Muscle of arm (tissue), 12 donors: ENCODE data around the gene CTBP2. TPM values are rescaled to one million over a fixed set of nuclear protein-coding genes. Genes with fewer than 3 reads are reported as not detected.
A peak's percentile ranks its signal among the peaks of the same experiment; 100 is the strongest.
"Not testable (repeated sequence)": the region's sequence is repeated elsewhere in the genome, so short reads cannot be mapped to it uniquely, and the experiment has no call there.

Experiments
- DNase-seq: peaks from one replicate; pipeline ENCODE4 v3.0.0-alpha.2; 2013
- polyA plus RNA-seq, 12 donors: library from polyadenylated mRNA; unstranded; fragments of 120-200 nt; gene quantifications; one replicate each; pipeline ENCODE4 v1.2.1, GENCODE V29; 2013; ENCODE audit not compliant: insufficient read length in 12 of 12

CTBP2 gene
- polyA plus RNA-seq, 12 donors = 32.7 to 52.8 (median 37.6) TPM; not detected in 1

DNA sequence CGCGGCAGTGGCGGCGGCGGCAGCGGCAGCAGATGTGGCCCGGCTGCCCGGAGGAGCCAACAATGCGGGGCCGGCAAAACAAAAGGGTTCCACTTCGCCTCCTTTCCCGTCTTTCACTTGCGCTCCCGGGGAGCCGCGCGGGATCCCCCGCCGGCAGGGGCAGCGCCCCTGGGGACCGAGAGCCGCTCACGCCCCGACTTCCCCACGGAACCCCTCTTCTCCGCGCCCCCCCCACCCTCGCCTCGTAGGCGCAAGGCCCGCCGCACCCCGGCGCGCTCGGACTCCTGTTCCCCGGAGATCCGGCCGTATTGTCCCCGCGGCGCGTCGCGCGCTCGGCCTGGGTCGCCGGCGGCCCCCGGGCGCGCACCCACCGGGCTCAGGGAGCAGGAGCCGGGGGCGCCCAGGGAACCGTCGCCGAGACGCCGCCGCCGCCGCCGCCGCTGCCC is 854 bp downstream of the CTBP2 start:
- DNase-seq = no peak

DNA sequence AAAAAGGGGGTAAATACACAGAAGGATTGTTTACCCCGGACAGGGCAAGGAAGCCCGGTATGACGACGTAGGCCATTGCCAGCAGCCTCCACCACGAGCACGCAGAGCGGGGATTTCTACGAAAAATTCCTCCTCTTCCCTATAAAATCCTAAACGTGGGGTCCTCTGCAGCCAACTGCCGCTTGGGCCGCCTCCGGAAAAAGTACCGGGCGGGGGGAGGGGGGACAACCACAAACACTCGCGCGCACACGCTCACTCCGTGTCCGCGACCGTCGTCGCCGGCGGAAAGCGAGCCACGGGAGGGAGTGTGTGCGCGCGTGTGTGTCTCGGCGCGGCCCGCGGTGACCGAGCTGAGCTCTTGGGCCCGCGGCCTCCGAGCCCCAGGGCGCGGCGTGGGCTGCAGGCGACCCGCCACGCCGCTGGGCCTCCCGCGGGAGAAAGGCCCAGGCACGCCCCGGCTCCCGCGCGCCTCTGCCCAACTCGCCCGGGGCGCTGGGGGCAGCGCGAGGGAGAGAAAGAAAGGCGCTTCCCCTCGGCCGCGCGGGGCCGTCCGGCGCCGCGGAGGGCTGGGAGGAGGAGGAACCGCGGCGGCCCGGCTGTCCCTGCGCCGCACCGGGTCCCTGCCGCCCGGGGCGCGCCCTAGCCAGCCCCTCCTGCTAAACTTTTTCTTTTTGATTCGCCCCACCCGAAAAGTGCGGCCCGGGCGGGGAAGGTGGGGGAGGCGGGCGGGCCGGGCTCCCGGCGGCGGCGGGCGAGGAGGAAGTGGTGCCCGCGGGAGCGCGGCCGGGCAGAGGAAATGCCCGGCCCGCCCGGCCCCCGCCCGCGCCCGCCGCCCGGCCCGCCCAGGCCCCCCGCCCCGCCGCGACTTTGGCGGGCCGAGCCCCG is 1.5 kb downstream of the CTBP2 start:
- DNase-seq = peak; percentile 72

DNA sequence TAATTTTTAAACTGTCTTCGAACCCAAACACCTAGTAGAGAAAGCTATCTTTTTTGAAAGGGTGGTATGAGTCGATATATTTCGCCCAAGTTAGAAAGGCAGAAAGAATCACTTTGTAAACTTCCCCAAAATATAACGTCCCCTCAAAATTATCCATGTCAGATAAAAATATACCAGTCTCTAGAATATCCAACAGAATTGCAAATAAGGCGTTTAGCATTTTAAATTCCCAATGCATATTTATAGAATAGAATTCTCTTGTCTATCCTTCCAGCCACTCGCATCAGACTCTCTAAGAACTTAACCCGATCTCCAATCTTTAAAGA is 2.1 kb downstream of the CTBP2 start:
- no peak for DNase-seq

DNA sequence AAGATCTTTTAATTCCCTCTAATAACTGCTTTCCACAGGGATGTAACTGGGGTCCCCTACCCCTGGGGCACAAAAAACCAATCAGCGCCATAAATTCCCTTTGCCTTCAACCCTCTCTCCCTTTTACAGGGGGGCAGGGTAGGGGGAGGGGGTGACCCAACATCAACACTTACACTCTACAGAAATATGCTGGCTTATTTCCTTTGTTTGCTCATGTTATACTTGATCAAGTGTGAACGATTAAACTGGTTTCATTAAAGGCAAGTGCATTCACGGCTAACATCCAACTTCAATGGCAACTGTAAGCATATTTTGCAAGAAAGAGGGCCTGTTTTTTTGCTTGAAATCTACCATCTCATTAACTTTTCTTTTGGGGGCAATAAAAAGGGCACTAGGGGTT is 2.9 kb downstream of the CTBP2 start:
- no peak for DNase-seq

DNA sequence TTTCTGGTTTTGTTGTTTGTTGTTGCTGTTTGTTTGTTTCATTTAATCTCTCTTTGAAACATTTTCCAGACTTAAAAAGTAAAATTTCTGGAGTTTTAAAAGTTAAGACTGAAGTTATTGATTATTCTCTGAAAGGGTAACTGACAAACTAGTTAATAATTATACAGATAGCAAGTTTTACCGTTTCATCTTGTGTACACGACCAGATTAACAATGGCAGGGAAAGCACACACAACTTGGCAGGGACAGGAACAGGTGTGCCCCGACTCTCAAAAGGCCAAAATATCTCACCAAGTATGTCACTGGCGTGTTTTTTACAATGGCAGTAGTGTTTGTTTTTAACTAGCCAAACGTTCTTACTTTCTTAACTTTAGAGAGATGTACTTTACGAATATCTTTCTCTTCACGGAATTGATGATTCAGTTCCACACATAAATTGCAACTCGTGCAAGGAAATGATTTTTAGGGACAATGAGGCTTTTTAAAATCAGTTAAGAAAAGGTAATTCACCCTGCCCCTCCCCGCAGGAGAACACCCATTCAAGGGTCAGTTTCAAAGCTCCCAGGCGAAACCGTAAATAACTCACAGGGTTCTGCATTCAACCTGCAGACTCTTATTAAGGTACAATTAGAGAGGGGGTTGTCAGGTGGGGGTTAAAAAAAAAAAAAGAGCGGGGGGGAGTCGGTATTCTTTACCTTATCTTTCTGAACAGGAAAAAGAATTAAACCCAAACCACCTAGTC is 3.5 kb downstream of the CTBP2 start:
- no peak for DNase-seq

DNA sequence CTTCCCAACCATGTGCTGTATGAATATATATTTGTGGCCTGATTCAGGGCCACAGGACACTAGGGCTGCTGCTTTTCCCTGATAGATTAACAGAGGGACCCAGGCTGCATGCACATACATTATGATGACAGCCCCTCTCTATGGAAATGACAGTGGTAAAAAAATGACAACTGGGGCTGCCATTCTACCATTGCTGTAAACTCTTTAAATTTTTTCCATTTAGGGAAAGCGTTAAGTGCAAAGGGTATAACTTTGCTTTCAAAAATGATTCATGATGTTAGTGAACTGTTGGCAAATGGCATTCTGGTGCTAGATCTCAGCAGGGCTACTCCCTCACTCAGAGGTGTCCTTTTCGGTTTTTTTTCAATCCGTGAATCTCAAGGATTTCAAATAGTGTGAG is 4.2 kb downstream of the CTBP2 start:
- DNase-seq = no peak

DNA sequence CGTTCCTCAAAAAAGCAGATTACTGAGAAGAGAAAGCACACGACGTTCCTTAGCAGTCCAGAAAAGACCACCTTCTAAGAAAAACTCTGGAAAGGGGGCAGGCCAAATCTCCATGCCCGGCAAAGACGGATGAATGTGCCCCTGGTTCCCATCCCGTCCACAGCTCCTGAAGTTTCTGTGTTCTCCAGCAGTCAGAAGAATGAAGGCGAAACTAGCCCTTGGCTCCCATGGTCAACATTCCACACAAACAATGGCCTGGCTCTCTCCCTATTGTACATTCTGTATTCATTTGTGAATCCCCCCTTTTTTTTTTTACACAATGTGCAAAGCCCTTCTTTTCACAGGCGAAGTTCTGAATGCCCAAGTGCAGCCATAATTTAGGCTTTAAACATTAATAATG is 5.3 kb downstream of the CTBP2 start:
- DNase-seq = no peak

DNA sequence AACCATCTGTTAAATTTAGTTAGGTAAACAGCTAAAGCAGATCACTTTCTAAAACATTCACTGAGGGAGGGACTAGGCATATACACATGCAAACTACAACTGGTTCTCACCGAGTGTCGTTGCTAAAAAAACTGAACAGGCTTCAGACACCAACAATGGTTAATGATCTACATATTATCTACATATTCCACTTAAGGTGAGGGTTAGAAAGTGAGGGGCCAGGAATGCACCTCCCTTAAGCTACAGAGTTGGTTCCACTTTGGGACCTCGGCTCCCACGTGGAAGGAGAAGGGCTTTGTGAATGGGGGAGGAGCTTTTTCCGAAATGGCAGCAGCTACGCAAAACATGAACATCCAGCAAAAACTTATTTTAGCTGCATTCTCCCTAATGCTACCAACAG is 5.8 kb downstream of the CTBP2 start:
- DNase-seq = no peak

DNA sequence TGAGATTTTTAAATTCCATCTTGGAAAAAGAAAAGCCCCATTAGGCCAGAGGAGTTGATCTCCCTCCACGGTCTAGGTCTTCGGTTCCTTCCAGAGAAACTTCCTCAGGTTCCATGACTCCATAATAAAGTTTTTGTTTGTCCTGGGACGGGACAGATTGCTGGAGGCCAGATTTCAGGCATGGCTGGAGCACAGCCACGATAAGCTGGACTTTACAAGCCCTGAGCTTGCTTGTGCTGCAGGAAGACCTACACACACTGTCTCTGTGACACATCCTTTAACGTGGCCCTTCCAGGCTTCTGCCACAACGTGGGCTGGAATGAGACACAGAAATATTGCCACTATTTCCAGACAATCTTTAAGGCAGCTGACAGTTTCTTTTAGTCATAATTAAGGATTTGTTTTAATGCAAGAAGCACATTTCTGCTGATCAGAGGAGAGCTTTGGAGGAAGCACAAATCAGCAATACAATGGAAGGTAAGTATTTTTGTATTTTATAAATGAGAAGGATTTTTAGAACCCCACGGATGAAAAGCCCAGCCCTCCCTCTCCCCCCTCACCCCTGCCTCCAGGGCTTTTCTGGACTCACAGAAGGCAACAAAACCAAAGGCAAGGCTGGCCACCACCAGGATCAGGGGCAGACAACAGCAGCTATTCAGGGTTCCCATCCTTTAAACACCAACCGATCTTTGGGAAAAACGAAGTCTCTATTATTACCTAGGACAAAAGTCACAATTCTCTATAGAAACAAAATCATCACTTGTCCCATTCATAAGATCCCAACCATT is 6.5 kb downstream of the CTBP2 start:
- DNase-seq = no peak

DNA sequence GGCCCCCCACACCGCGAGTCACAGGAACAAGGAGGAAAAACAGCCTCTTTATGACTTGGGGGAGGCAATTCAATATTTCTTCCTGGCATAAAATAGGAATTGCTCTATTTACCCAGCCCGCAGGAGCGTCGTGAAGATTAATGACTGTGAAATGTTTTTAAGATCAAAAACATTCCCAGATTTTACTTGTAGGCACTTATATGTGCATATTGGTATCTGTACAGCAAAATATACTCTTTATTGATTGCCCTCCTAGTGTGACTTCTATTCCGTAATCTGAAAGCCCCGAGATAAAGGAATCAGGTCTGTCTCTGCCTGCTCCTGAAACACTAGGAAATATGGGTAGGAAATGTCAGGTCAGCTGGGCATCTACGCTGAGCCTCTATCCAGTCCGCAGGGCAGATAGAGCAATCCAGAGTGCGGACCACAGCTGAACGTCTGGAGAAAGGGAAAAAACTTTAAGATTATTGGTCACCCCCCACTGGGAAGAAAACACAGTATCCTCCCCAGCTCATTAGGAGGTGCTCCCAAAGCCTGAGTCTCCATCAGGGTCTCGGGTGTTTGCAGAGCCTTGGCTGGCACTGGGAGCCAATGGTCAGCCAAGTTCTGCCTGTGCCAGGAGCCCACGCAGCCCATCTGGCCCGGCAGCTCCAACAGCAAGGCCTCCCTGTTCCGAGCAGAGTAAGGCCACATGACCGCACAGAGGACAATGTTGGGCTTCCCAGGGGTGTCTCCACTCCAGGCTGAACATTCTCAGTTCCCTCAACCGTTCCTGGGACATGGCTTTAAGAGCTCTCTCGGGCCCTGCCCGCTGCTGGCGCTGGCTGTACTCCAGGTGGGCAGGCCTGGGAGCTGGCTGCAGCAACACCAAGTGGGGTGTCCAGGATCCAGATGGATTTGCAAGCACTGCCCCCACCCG is 7.7 kb downstream of the CTBP2 start:
- DNase-seq = no peak

DNA sequence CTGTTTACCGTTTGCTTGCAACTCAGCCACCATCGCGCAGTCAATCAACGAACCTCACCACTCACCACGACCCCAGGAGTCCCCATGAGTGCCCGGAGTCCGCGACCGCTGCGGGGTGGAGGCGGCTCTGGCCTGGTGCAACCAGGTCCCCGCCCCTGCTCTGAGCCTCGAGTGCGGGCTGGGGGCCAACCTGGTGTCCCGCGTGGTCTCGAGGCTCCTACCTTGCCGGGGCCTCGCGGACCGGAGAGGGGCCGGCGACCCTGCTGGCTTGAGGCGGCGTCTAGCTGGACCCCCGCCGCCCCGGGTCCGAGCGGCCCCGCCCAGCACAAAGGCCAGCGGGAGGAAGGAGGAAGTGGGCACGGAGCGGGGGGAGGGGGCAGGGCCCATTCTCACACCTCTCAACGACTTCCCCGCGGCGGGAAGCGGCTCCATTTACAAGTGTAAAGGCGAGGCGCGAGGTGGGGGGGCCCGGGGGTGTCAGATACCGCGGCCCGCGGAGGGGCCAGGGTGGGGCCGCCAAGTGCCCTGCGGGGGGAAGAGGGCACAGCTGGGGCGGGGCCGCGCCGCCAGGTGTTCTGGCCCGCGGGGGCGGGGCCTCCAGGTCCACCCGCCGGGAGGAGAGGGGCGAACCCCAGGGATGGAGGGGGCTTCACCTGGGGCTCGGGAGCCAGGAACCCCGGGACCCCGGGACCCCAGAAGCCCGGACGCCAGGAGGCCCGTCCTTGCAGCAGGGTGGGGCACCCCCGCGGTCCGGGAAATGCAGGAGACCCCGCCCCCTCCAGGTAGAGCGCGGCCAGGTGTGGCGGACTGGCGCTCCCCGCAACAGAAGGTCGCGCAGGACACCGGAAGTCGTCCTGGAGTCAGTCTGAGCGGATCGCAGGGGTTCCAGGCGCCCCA is 8.6 kb downstream of the CTBP2 start:
- no peak for DNase-seq

DNA sequence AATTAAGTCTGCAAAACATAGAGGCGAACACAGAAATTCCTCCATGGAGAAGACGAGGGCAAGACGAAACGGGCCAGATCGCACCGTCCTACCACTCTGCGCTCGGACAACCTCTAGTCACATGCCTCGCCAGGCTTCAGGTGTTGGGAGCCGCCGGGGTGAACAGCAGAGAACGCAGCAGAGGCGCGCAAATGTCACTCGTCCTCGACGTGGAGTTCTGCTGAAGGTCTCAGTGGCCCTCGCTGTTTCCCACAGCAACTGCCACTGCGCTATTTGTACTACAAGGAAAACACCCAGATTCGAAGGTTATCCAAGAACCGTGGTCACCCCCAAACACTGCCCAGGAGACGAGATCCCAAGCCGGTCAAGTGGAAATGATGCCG is 9.2 kb downstream of the CTBP2 start:
- no peak for DNase-seq

DNA sequence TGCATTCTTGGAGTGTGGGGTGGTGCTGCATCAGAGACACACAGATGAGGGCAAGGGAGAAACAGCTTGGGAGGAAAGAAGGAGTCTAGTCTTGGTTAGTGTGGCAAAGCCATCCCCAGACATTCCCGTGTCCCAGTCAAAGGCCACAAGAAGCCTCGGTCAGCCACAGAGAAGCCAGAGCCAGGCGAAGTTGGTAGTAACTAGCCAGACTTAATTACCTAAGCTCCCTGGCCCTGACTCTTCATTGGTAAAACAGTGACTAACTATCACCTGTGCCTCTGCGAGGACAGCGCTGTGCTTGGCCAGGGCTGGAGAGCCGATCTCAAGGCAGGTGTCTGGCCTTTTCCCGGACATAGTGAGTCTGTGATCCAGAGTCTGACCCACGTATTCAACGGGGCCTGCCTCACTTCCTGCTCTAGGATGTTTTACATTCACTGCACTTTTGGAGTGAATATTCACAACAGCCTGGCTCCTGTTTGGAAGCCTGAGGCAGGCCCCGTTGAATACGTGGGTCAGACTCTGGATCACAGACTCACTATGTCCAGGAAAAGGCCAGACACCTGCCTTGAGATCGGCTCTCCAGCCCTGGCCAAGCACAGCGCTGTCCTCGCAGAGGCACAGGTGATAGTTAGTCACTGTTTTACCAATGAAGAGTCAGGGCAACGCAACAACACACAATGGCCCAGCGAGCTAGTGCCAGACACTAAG is 9.8 kb downstream of the CTBP2 start:
- DNase-seq = not testable (repeated sequence)

DNA sequence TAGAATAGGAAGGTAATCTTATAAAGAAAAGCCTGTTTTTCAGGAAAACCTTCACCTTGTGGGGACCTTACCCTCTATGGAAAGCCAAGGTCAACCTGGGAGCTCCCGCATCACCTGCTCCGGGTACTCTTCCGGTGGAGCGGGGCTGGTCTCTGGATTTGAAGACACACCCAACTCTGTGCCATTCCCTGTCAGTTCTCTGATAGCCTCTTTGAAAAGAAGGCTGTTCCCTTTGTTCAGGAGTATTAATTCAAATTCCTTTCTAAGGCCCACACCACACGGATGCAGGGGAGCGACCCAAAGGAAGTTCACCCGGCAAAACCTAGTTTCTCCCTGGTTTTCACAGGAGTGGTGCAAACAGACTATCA is 10.7 kb downstream of the CTBP2 start:
- no peak for DNase-seq

DNA sequence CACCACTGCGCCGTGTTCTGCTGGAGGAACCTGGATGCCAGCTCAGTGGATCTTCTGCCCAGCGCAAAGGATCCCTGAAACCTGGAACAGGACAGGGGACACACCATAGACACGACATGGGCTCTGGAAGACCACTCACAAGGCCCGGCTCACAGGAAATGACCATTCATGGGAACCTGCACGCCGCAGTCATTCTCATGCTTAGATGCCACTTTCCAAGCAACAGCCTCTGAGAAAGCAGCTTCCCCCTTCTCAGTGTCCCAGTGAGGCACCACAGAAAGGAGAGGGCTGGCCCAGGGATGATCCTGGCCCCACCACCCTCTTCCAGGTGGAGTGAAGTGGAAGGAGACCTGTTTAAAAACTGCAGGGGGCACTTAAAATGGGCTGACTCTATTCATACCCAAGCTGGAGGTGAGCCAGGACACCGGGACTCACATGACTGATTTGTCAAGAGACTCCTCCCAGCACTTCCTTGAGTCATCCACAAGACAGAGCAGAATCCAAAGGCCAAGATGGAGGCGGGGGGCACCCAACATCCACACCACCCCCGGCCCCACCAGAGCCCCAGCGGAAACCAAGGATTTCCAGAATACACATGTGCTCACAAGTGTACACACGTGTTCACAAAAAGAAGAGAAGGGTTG is 11.2 kb downstream of the CTBP2 start:
- no peak for DNase-seq

DNA sequence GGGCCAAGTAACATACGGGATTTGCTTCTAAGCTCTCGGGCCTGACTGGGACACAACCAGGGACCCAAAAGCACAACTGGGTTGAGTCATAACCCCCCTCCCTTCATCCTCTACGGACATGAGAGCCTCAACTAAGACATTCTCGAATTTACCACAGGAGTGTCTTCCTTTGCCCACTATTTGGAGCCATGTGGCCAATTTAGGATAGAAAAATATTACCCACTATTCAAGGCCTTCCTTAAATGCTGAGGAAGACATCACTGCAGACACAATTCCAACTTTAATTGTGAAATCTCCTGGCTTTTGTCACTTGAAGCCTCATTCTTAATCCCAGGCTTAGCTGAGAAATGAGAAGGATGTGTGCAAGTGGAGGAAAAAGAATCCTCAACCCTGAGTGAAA is 11.8 kb downstream of the CTBP2 start:
- no peak for DNase-seq

DNA sequence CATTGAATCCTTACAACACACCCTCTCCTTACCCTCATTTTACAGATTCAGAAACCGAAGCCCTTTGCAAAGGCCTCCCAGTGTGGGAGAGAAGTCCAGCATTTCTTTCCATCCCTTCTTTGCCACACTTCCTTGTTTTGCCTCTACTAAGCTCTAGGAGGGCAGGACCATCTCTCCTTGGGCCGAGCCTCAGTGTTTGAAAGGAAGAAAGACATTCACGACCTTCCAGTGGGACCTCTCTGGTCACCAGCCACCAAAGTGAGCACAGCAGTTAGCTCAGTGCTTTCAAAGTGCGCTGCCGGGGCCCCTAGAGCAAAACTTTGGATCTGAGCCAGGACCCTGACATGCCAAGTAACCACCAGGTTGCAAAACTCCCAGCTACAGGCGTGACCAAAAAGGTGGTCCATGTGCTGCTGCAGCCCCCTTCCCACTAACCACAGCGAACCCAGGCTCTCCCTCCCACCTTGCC is 12.4 kb downstream of the CTBP2 start:
- DNase-seq = no peak

DNA sequence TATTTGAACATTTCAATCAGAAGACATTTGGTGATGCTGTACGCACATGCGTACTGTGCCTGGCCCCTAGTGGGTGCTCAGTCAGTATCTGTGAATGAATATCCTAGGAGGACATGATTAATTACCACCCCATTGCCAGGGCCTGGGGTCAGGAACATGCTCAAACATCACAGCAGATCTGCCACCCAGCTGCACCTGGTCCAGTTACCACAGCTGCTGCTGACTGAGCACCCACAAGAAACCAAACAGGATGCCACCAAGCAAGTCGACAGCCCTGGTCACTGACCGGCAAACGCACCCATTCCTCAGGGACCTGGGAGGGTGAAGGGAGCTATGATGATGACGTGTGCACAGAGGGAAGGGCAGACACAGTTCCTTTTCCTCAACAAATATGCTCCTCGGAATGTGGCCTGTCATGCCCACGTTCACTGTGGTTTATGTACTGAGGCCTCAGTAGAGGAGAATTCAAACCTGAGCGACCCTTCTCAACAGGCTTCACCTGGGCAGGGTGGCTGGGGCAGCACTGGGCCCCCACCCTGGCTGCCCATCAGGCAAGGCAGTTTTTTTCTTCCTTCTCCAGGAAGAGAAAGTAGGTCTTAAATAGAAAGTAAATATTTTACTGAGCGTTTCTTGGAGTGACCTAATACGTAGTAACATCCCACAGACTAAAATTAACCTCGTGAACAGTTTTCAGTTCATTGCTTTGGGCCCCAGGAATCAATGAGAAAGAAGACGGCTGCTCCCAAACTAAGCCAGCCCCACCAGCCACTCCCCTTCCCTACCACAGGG is 13.4 kb downstream of the CTBP2 start:
- no peak for DNase-seq
